DND-41 (cell line): ENCODE measurements around the gene TRAP1.
"Not testable (repeated sequence)": the region's sequence is repeated elsewhere in the genome, so short reads cannot be mapped to it uniquely, and the experiment has no call there.

Source experiments
- ATAC-seq: fragments of 200-7000 bp; cut with Tn5 transposase; 3 replicates; pipeline ENCODE4 v1.9.1; 2021; ENCODE audit warnings: low read depth; ENCODE audit not compliant: insufficient read depth
- DNase-seq: peaks from one replicate; pipeline ENCODE4 v3.0.0-alpha.2; 2020
- H2AFZ ChIP-seq: 2 replicates; pipeline ENCODE4 v1.6.0; 2012; ENCODE audit warnings: low read depth, low read length
- H3K27ac ChIP-seq: 2 replicates; pipeline ENCODE4 v1.5.1; 2012; ENCODE audit warnings: low read length, inconsistent platforms
- H3K27me3 ChIP-seq: fragments of 200-600 bp; sonication (generic); 2 replicates; pipeline ENCODE4 v1.6.0; 2012; ENCODE audit warnings: low read length, mild to moderate bottlenecking, inconsistent platforms; ENCODE audit not compliant: insufficient read depth, poor library complexity
- H3K36me3 ChIP-seq: 2 replicates; pipeline ENCODE4 v1.5.1; 2012; ENCODE audit warnings: low read length, inconsistent platforms; ENCODE audit not compliant: insufficient read depth
- H3K4me1 ChIP-seq: 2 replicates; pipeline ENCODE4 v1.5.1; 2012; ENCODE audit warnings: mild to moderate bottlenecking, low read length; ENCODE audit not compliant: insufficient read depth
- H3K4me2 ChIP-seq: 2 replicates; pipeline ENCODE4 v1.6.0; 2012; ENCODE audit warnings: mild to moderate bottlenecking, moderate library complexity, low read length, inconsistent platforms; ENCODE audit not compliant: insufficient read depth
- H3K4me3 ChIP-seq, 2 experiments: fragments of 200-600 bp in 1 of 2; shearing (Covaris generic) in 1 of 2; 2 replicates each; pipeline ENCODE4 v1.5.1; 2012 to 2016; ENCODE audit warnings: inconsistent platforms in 2 of 2, low read length in 2 of 2, mild to moderate bottlenecking in 2 of 2, low read depth in 1 of 2, moderate library complexity in 1 of 2
- H3K79me2 ChIP-seq: 2 replicates; pipeline ENCODE4 v1.6.0; 2012; ENCODE audit warnings: low read length, inconsistent platforms; ENCODE audit not compliant: insufficient read depth
- H3K9ac ChIP-seq: 2 replicates; pipeline ENCODE4 v1.6.0; 2012; ENCODE audit warnings: low read depth, mild to moderate bottlenecking, inconsistent platforms, low read length, moderate library complexity
- H3K9me3 ChIP-seq: 2 replicates; pipeline ENCODE4 v1.5.1; 2012; ENCODE audit warnings: low read length, moderate library complexity, mild to moderate bottlenecking, inconsistent platforms; ENCODE audit not compliant: insufficient read depth, severe bottlenecking
- H4K20me1 ChIP-seq: 2 replicates; pipeline ENCODE4 v1.6.0; 2012; ENCODE audit warnings: low read length; ENCODE audit not compliant: insufficient read depth
- EZH2 ChIP-seq: IDR thresholded peaks from 3 replicates; pipeline ENCODE4 v1.6.1; 2012; ENCODE audit warnings: borderline replicate concordance, low read depth, mild to moderate bottlenecking, moderate library complexity, low read length, inconsistent platforms; ENCODE audit not compliant: severe bottlenecking
- TF ChIP-seq, protein P1 (sequence below): IDR thresholded peaks from 2 replicates; pipeline ENCODE4 v1.5.1; 2012; ENCODE audit warnings: borderline replicate concordance, low read length, moderate library complexity, mild to moderate bottlenecking; ENCODE audit not compliant: poor library complexity, severe bottlenecking; ENCODE audit errors: extremely low read depth

TRAP1 gene

DNA sequence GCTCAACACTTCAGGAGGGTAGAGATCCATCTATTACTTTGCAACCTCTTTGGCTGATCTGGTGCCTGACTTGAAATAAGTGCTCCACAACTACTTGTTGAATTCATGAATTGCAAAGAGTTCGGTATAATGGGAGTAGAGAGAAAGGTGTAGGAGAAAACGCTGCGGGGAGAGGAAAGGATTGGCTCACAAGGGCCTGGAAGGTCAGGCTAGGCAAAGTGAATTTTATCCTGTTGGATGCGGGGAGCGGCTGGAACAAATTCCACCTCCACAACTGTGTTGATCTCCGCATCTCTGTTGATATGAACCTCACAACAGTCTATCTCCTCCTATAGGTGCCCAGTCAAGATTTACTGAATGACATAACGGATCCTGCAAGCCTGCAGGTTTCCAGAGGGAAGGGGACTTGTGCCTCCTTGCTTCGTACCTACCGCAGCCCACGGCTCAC lies 106.6 kb downstream of the TRAP1 start:
- Histone ChIP-seq H3K4me2 (peak overlapping the region; percentile 84), H3K36me3 (peaks cover 12% of the 10 kb centered on the region), H3K4me3 (peak overlapping the region; percentile 63 to 85; a peak in 3 of 4 replicates), H3K27ac (peak overlapping the region; percentile 88), H3K4me1 (peaks cover 30% of the 10 kb centered on the region), H3K79me2 (peaks cover 49% of the 10 kb centered on the region), H3K9me3 (no peaks in the 10 kb centered on the region), H3K27me3 (no peaks in the 10 kb centered on the region), H3K9ac (peak overlapping the region; percentile 82), H4K20me1 (peaks cover 4% of the 10 kb centered on the region; the same call in 1 of the 2 replicates), H2AFZ (peak overlapping the region; percentile 98)
- no peak for TF ChIP-seq EZH2
- TF ChIP-seq, protein P1, sequence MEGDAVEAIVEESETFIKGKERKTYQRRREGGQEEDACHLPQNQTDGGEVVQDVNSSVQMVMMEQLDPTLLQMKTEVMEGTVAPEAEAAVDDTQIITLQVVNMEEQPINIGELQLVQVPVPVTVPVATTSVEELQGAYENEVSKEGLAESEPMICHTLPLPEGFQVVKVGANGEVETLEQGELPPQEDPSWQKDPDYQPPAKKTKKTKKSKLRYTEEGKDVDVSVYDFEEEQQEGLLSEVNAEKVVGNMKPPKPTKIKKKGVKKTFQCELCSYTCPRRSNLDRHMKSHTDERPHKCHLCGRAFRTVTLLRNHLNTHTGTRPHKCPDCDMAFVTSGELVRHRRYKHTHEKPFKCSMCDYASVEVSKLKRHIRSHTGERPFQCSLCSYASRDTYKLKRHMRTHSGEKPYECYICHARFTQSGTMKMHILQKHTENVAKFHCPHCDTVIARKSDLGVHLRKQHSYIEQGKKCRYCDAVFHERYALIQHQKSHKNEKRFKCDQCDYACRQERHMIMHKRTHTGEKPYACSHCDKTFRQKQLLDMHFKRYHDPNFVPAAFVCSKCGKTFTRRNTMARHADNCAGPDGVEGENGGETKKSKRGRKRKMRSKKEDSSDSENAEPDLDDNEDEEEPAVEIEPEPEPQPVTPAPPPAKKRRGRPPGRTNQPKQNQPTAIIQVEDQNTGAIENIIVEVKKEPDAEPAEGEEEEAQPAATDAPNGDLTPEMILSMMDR = no peak
- no peak for ATAC-seq
- no peak for DNase-seq

DNA sequence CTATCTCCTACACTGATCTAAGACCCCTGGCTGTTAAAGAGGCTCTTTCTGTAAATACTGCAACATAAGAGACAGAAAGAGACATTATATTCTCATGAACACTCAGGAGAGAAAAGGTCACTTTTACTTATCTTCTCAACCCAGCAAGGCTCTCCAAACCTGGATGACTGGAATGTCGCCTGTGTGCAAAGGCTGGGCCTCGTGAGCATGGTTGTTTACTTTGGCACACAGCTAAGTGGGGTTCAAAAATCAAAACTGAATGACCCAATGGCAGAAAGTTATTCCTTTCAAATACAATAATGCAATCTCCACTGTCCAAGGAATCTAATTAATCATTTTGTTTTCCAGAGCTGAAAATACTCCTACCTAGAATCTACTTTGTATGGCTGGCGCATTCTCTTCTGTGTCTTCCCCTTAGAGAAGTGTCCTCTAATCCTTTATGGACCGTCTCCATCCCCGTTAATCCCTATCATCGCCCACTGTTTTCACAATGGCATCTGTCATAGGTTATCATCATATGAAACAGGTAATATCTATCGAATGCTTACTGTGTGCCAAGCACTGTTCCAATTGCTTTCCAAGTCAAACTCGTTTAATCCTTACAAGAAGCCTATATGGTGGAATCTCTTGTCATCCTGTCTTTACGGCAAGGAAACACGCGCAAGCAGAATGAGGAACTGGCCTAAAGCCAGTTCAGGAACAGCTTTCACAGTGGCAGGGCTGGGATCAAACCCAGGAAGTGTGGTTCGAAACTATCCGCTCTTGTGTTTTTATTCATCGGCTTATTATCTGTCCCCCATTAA lies 107.2 kb downstream of the TRAP1 start:
- no peak for ATAC-seq
- H3K9ac ChIP-seq = peak overlapping the region; percentile 82
- DNase-seq = no peak
- no peak for TF ChIP-seq EZH2
- TF ChIP-seq, protein P1 = no peak
- no peaks in the 10 kb centered on the region for H3K9me3 ChIP-seq
- peaks cover 42% of the 10 kb centered on the region for H3K79me2 ChIP-seq
- H3K36me3 ChIP-seq = peaks cover 6% of the 10 kb centered on the region
- H3K27me3 ChIP-seq = no peaks in the 10 kb centered on the region
- peaks cover 27% of the 10 kb centered on the region for H3K4me1 ChIP-seq
- peak overlapping the region; percentile 63 to 85; a peak in 3 of 4 replicates for H3K4me3 ChIP-seq
- H3K27ac ChIP-seq = peak overlapping the region; percentile 88; the same call in 1 of the 2 replicates
- H3K4me2 ChIP-seq = peak overlapping the region; percentile 84
- H4K20me1 ChIP-seq = peaks cover under 1% of the 10 kb centered on the region; the same call in 1 of the 2 replicates
- peak overlapping the region; percentile 98 for H2AFZ ChIP-seq

DNA sequence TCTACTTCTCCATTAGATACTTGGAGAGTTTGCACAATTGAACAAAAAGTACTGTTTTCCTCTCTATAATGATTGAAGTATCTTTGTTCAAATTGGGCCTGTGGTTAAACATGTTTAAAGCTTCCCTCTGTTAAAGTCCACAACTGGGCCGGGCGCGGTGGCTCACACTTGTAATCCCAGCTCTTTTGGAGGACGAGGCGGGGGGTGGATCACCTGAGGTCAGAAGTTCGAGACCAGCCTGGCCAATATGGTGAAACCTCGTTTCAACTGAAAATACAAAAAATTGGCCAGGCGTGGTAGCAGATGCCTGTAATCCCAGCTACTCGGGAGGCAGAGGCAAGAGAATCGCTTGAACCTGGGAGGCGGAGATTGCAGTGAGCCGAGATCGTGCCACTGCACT lies 108.3 kb downstream of the TRAP1 start:
- DNase-seq, H3K27ac ChIP-seq, H3K9me3 ChIP-seq, H4K20me1 ChIP-seq, H3K9ac ChIP-seq, H3K27me3 ChIP-seq, ATAC-seq, H3K36me3 ChIP-seq, H3K4me3 ChIP-seq, H3K4me2 ChIP-seq, H2AFZ ChIP-seq: not testable (repeated sequence)
- Histone ChIP-seq H3K79me2 (peaks cover 32% of the 10 kb centered on the region), H3K4me1 (peaks cover 27% of the 10 kb centered on the region)

DNA sequence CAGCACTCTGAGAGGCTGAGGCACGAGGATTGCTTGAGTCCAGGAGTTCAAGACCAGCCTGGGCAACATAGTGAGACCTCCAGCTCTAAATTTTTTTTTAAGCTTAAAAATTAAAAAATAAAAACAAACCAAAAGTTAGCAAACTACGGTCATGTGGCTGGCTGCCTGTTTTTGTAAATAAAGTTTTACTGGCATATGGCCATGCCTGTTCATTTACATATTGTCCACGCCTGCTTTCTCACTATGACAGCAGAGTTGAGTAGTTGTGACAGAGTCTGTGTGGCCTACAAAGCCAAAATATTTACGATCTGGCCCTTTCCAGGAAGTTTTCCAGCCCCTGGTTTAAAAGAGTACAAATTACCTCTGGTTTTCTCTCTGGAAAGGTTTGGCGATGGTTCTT lies 109.3 kb downstream of the TRAP1 start:
- H3K4me1 ChIP-seq = peaks cover 20% of the 10 kb centered on the region
- H3K4me2 ChIP-seq = no peak overlapping the region
- no peaks in the 10 kb centered on the region for H3K9me3 ChIP-seq
- peaks cover 24% of the 10 kb centered on the region for H3K79me2 ChIP-seq
- no peaks in the 10 kb centered on the region for H4K20me1 ChIP-seq
- H3K27ac ChIP-seq = no peak overlapping the region
- no peak for DNase-seq
- no peak overlapping the region for H3K4me3 ChIP-seq
- H2AFZ ChIP-seq = no peak overlapping the region
- peaks cover 10% of the 10 kb centered on the region for H3K36me3 ChIP-seq
- no peaks in the 10 kb centered on the region for H3K27me3 ChIP-seq
- TF ChIP-seq EZH2 = no peak
- TF ChIP-seq, protein P1 = no peak
- ATAC-seq = no peak
- no peak overlapping the region for H3K9ac ChIP-seq
